GM06990 (cell line): Measurements from ENCODE around the gene JADE2.
"Not testable (repeated sequence)": the region's sequence is repeated elsewhere in the genome, so short reads cannot be mapped to it uniquely, and the experiment has no call there.

ENCODE experiments used
- DNase-seq: peaks from one replicate; pipeline ENCODE4 v3.0.0-alpha.2; 2011; ENCODE audit not compliant: insufficient read length; ENCODE audit errors: extremely low read depth
- H3K27me3 ChIP-seq: replicated peaks from 2 replicates; pipeline ENCODE4 v1.6.0; 2011; ENCODE audit warnings: low read length; ENCODE audit not compliant: control insufficient read depth, insufficient read depth
- H3K36me3 ChIP-seq: 2 replicates; pipeline ENCODE4 v1.5.1; 2011; ENCODE audit warnings: low read length; ENCODE audit not compliant: control insufficient read depth, insufficient read depth
- H3K4me3 ChIP-seq: replicated peaks from 2 replicates; pipeline ENCODE4 v1.5.1; 2011; ENCODE audit warnings: low read depth, mild to moderate bottlenecking, control low read depth, low read length
- CTCF ChIP-seq: IDR thresholded peaks from 2 replicates; pipeline ENCODE4 v1.5.1; 2011; ENCODE audit warnings: low read length, control low read depth, mild to moderate bottlenecking, inconsistent platforms; ENCODE audit not compliant: insufficient read depth, poor library complexity, severe bottlenecking

Gene JADE2

GRCh38 chr5:134594336-134594735 is 68.9 kb downstream of the JADE2 start:
- no peak for TF ChIP-seq CTCF
- no peak for DNase-seq
- no peaks in the 10 kb centered on the region for H3K27me3 ChIP-seq
- H3K36me3 ChIP-seq: no peaks in the 10 kb centered on the region
- H3K4me3 ChIP-seq: no peak overlapping the region

- Histone ChIP-seq H3K36me3 (no peaks in the 10 kb centered on the region), H3K27me3 (no peaks in the 10 kb centered on the region), H3K4me3 (no peak overlapping the region)
- DNase-seq: no peak
- no peak for TF ChIP-seq CTCF
Measured at GRCh38 chr5:134594797-134595457, 69.5 kb downstream of the JADE2 start.

- H3K27me3 ChIP-seq: no peaks in the 10 kb centered on the region
- no peak for DNase-seq
- H3K36me3 ChIP-seq: no peaks in the 10 kb centered on the region
- no peak overlapping the region for H3K4me3 ChIP-seq
- no peak for TF ChIP-seq CTCF
Measured at GRCh38 chr5:134595458-134595838, 70.0 kb downstream of the JADE2 start.

GRCh38 chr5:134599820-134600219 is 74.3 kb downstream of the JADE2 start:
- not testable (repeated sequence) for H3K27me3 ChIP-seq, DNase-seq, H3K36me3 ChIP-seq, H3K4me3 ChIP-seq

GRCh38 chr5:134600600-134600999 is 75.1 kb downstream of the JADE2 start:
- Histone ChIP-seq H3K4me3 (no peak overlapping the region), H3K36me3 (no peaks in the 10 kb centered on the region; the same call in 1 of the 2 replicates), H3K27me3 (no peaks in the 10 kb centered on the region)
- no peak for DNase-seq
- no peak for TF ChIP-seq CTCF

- TF ChIP-seq CTCF: no peak
- H3K4me3 ChIP-seq: no peak overlapping the region
- DNase-seq: no peak
- H3K36me3 ChIP-seq: peaks cover 4% of the 10 kb centered on the region
- no peaks in the 10 kb centered on the region for H3K27me3 ChIP-seq
Measured at GRCh38 chr5:134603059-134603458, 77.6 kb downstream of the JADE2 start.
